GM12892 (cell line): Measurements from ENCODE around the gene UBAP2.
A peak's percentile ranks its signal among the peaks of the same experiment; 100 is the strongest.
"Not testable (repeated sequence)": the region's sequence is repeated elsewhere in the genome, so short reads cannot be mapped to it uniquely, and the experiment has no call there.

Experiments used
- DNase-seq: peaks from one replicate; pipeline ENCODE4 v3.0.0; 2011; ENCODE audit not compliant: insufficient read length
- FAIRE-seq: peaks from 2 replicates; lab custom pipeline; 2011; peaks lifted over from hg19 to GRCh38; lab: Jason Lieb, UNC
- POLR2A ChIP-seq: IDR thresholded peaks from 2 replicates; pipeline ENCODE4 v1.6.1; 2011; ENCODE audit warnings: low read depth, low read length, control low read depth
- POLR2AphosphoS5 ChIP-seq: IDR thresholded peaks from 2 replicates; pipeline ENCODE4 v1.6.1; 2011; ENCODE audit warnings: low read depth, low read length, control low read depth
- TAF1 ChIP-seq: IDR thresholded peaks from 2 replicates; pipeline ENCODE4 v1.6.1; 2011; ENCODE audit warnings: low read depth, mild to moderate bottlenecking, control low read depth, low read length, borderline replicate concordance

The UBAP2 gene

GRCh38 chr9:34001951-34002350 lies 46.7 kb downstream of the UBAP2 start:
- DNase-seq (no peak), FAIRE-seq (peak; percentile 38)
- no peak for TF ChIP-seq TAF1
- no peak for TF ChIP-seq POLR2A

GRCh38 chr9:34001298-34001697 lies 47.4 kb downstream of the UBAP2 start:
- no peak for DNase-seq
- TF ChIP-seq POLR2AphosphoS5 = no peak
- TF ChIP-seq POLR2A = no peak
- TF ChIP-seq TAF1 = no peak
- FAIRE-seq = no peak

- TF ChIP-seq POLR2A = no peak
- TF ChIP-seq POLR2AphosphoS5 = no peak
- no peak for TF ChIP-seq TAF1
- no peak for DNase-seq
- FAIRE-seq = no peak
These were observed 53.2 kb downstream of the UBAP2 start for GRCh38 chr9:33995449-33995848.

- FAIRE-seq (no peak), DNase-seq (no peak)
- TF ChIP-seq POLR2A (no peak), TAF1 (no peak), POLR2AphosphoS5 (no peak)
These were observed 55.6 kb downstream of the UBAP2 start for GRCh38 chr9:33993104-33993503.

- FAIRE-seq = no peak
- no peak for TF ChIP-seq TAF1
- TF ChIP-seq POLR2A = no peak
- no peak for TF ChIP-seq POLR2AphosphoS5
- DNase-seq = no peak
These were observed 56.1 kb downstream of the UBAP2 start for GRCh38 chr9:33992632-33993031.

- peak; percentile 56 for DNase-seq
- peak; percentile 92 for FAIRE-seq
- TF ChIP-seq TAF1 = no peak
- TF ChIP-seq POLR2AphosphoS5 = no peak
- TF ChIP-seq POLR2A = no peak
These were observed 60.3 kb downstream of the UBAP2 start for GRCh38 chr9:33988219-33988890.

- DNase-seq = no peak
- TF ChIP-seq POLR2AphosphoS5 = no peak
- TF ChIP-seq TAF1 = no peak
- no peak for TF ChIP-seq POLR2A
- no peak for FAIRE-seq
These were observed 72.3 kb downstream of the UBAP2 start for GRCh38 chr9:33976414-33976813.

- no peak for FAIRE-seq
- TF ChIP-seq TAF1 = no peak
- no peak for TF ChIP-seq POLR2AphosphoS5
- TF ChIP-seq POLR2A = no peak
- no peak for DNase-seq
These were observed 76.0 kb downstream of the UBAP2 start for GRCh38 chr9:33972698-33973097.

- no peak for DNase-seq
- no peak for TF ChIP-seq POLR2AphosphoS5
- no peak for TF ChIP-seq POLR2A
- TF ChIP-seq TAF1 = no peak
- FAIRE-seq = no peak
These were observed 84.5 kb downstream of the UBAP2 start for GRCh38 chr9:33964086-33964768.

GRCh38 chr9:33962468-33962867 lies 86.2 kb downstream of the UBAP2 start:
- DNase-seq, FAIRE-seq: not testable (repeated sequence)

GRCh38 chr9:33959725-33960124 lies 89.0 kb downstream of the UBAP2 start:
- TF ChIP-seq TAF1 (no peak), POLR2AphosphoS5 (no peak), POLR2A (no peak)
- no peak for FAIRE-seq

GRCh38 chr9:33956544-33956943 lies 92.1 kb downstream of the UBAP2 start:
- TF ChIP-seq POLR2A = no peak
- no peak for TF ChIP-seq TAF1
- TF ChIP-seq POLR2AphosphoS5 = no peak
- DNase-seq (no peak), FAIRE-seq (no peak)

More at GRCh38 chr9:33959725-33960124, 89.0 kb downstream of the UBAP2 start:
- no peak for DNase-seq
